HEK293 (cell line): ENCODE measurements around the gene METTL16.

ENCODE experiments used
- CTCF ChIA-PET: fragments of 350-600 bp; formaldehyde crosslinking; extraction: SDS; loops from one replicate; lab custom pipeline; 2021; ENCODE audit warnings: antibody characterized with exemption; lab: Yijun Ruan, JAX
- POLR2A ChIA-PET: fragments of 300-600 bp; formaldehyde crosslinking; extraction: SDS; loops from one replicate; lab custom pipeline; 2020; ENCODE audit warnings: antibody characterized with exemption, inconsistent platforms; lab: Yijun Ruan, JAX
- H3K27ac ChIP-seq: fragments of 200-500 bp; sonication (Bioruptor generic); 2 replicates; pipeline ENCODE4 v1.5.1; 2014; ENCODE audit warnings: low read depth, low read length, control low read depth, inconsistent platforms; ENCODE audit errors: extremely low read depth
- H3K36me3 ChIP-seq, 2 experiments: fragments of 200-500 bp in 1 of 2; sonication (Bioruptor generic) in 1 of 2; 1 replicate in 1 of 2; 2 replicates in 1 of 2; pipeline ENCODE4 v1.5.1; 2014 to 2017; ENCODE audit warnings: inconsistent platforms in 2 of 2, low read length in 2 of 2; ENCODE audit not compliant: control insufficient read depth in 2 of 2, insufficient read depth in 1 of 2
- H3K4me1 ChIP-seq: fragments of 200-500 bp; sonication (Bioruptor generic); 2 replicates; pipeline ENCODE4 v1.5.1; 2014; ENCODE audit warnings: mild to moderate bottlenecking, low read length, inconsistent platforms; ENCODE audit not compliant: control insufficient read depth, insufficient read depth
- H3K4me3 ChIP-seq: 2 replicates; pipeline ENCODE4 v1.5.1; 2011; ENCODE audit warnings: low read depth, mild to moderate bottlenecking, control low read depth, low read length, moderate library complexity
- H3K9me3 ChIP-seq: fragments of 200-500 bp; sonication (Bioruptor generic); 2 replicates; pipeline ENCODE4 v1.5.1; 2014; ENCODE audit warnings: low read depth, low read length, inconsistent platforms; ENCODE audit not compliant: control insufficient read depth, insufficient read depth
- PRDM1 ChIP-seq: fragments of 450-650 bp; formaldehyde crosslinking; IDR thresholded peaks from 2 replicates; pipeline ENCODE4; 2016; ENCODE audit warnings: missing biosample characterization, missing genetic modification characterization
- TCF7L2 ChIP-seq: IDR thresholded peaks from 2 replicates; pipeline ENCODE4 v1.6.1; 2011; ENCODE audit warnings: low read depth, mild to moderate bottlenecking, inconsistent platforms, low read length, moderate library complexity, borderline replicate concordance
- YY2 ChIP-seq: fragments of 450-650 bp; formaldehyde crosslinking; IDR thresholded peaks from 2 replicates; pipeline ENCODE4 v1.5.1; 2016; ENCODE audit warnings: missing biosample characterization, missing genetic modification characterization
- ZEB2 ChIP-seq: fragments of 450-650 bp; formaldehyde crosslinking; IDR thresholded peaks from 2 replicates; pipeline ENCODE4 v1.5.1; 2016; ENCODE audit warnings: missing biosample characterization, missing genetic modification characterization
- ZNF10 ChIP-seq: fragments of 450-650 bp; formaldehyde crosslinking; IDR thresholded peaks from 2 replicates; pipeline ENCODE4 v1.5.1; 2017; ENCODE audit warnings: missing biosample characterization, missing genetic modification characterization
- ZNF26 ChIP-seq: fragments of 450-650 bp; formaldehyde crosslinking; IDR thresholded peaks from 2 replicates; pipeline ENCODE4 v1.5.1; 2016; ENCODE audit warnings: missing biosample characterization, missing genetic modification characterization
- ZNF274 ChIP-seq, 2 experiments: fragments of 200-500 bp in 1 of 2; fragments of 450-650 bp in 1 of 2; sonication (Bioruptor generic) in 1 of 2; formaldehyde crosslinking in 1 of 2; IDR thresholded peaks; 2 replicates each; pipeline versions ENCODE4 v1.5.1 to v1.6.1; 2014 to 2016; ENCODE audit warnings: borderline replicate concordance in 1 of 2, inconsistent platforms in 1 of 2, low read length in 1 of 2, missing biosample characterization in 1 of 2, missing genetic modification characterization in 1 of 2
- ZNF292 ChIP-seq: fragments of 450-650 bp; formaldehyde crosslinking; IDR thresholded peaks from 2 replicates; pipeline ENCODE4 v1.5.1; 2016; ENCODE audit warnings: low read depth, missing biosample characterization, missing genetic modification characterization, borderline replicate concordance
- ZNF311 ChIP-seq: fragments of 450-650 bp; formaldehyde crosslinking; IDR thresholded peaks from 2 replicates; pipeline ENCODE4 v1.5.1; 2017; ENCODE audit warnings: missing biosample characterization, missing genetic modification characterization, borderline replicate concordance
- ZNF366 ChIP-seq: fragments of 450-650 bp; formaldehyde crosslinking; conservative IDR thresholded peaks from 2 replicates; pipeline ENCODE4 v1.5.1; 2016; ENCODE audit warnings: missing biosample characterization, missing genetic modification characterization
- ZSCAN18 ChIP-seq: fragments of 450-650 bp; formaldehyde crosslinking; IDR thresholded peaks from 2 replicates; pipeline ENCODE4 v1.5.1; 2016; ENCODE audit warnings: missing biosample characterization, missing genetic modification characterization
- TF ChIP-seq, protein P1 (sequence below): fragments of 450-650 bp; formaldehyde crosslinking; IDR thresholded peaks from 2 replicates; pipeline ENCODE4 v1.5.1; 2016; ENCODE audit warnings: missing biosample characterization, missing genetic modification characterization
- TF ChIP-seq, protein P2 (sequence below): fragments of 450-650 bp; formaldehyde crosslinking; IDR thresholded peaks from 2 replicates; pipeline ENCODE4 v1.5.1; 2017; ENCODE audit warnings: missing biosample characterization, missing genetic modification characterization
- TF ChIP-seq, protein P3 (sequence below): fragments of 450-650 bp; formaldehyde crosslinking; IDR thresholded peaks from 2 replicates; pipeline ENCODE4 v1.5.1; 2016; ENCODE audit warnings: missing biosample characterization, missing genetic modification characterization

Gene METTL16

DNA sequence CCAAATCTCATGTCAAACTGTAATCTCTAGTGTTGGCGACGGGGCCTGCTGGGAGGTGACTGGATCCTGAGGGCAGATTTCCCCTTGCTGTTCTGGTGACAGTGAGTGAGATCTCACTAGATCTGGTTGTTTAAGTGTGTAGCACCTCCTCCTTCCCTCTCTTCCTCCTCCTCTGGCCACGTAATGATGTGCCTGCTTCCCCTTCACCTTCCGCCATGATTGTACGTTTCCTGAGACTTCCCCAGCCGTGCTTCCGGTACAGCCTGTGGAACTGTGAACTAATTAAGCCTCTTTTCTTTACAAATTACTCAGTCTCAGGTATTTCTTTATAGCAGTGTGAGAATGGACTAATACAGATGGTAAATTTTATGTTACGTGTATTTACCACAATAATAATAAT is 49.2 kb downstream of the METTL16 start:
- POLR2A ChIA-PET, result no interaction called here
- Histone ChIP-seq H3K4me3 (no peak overlapping the region), H3K4me1 (peaks cover 13% of the 10 kb centered on the region), H3K36me3 (peaks cover 42 to 48% of the 10 kb centered on the region in 2 experiments), H3K27ac (no peak overlapping the region), H3K9me3 (no peaks in the 10 kb centered on the region)
- TF ChIP-seq ZNF274 (IDR thresholded peaks at IDR 0.05; ENCODE audit: low read length), result no peak
- no peak for TF ChIP-seq ZNF274 (tag by site-specific recombination; IDR thresholded peaks at IDR 0.05; ENCODE audit: borderline replicate concordance)
- TF ChIP-seq ZNF10 (tag by site-specific recombination), result no peak
- no peak for TF ChIP-seq ZNF366 (tag by site-specific recombination)
- no peak for TF ChIP-seq ZNF26 (tag by site-specific recombination)
- TF ChIP-seq ZSCAN18 (tag by site-specific recombination), result no peak
- TF ChIP-seq PRDM1 (tag by site-specific recombination), result no peak
- TF ChIP-seq ZNF311 (tag by site-specific recombination), result no peak
- TF ChIP-seq ZNF292, result no peak
- CTCF ChIA-PET, result interaction anchor here (0.8 to 1.0 kb wide), 2 partner anchors 46 to 245 kb away, joined by 3 to 4 read pairs; no protein-coding TSS in a partner anchor

DNA sequence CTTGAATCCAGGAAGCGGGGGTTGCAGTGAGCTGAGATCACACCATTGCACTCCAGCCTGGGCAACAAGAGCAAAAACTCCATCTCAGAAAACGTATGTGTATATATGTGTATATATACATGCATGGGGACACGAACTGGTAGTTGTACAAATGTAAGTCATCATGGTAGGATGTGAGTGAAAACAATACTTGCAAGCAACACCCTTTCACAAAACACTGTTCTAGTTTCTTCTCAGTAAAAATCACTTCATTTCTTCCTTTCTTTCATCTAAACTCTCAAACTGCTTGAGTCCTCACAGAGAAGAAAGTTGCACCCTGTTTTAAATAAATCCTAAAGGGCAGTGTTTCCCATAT is 51.8 kb downstream of the METTL16 start:
- TF ChIP-seq, protein P1, sequence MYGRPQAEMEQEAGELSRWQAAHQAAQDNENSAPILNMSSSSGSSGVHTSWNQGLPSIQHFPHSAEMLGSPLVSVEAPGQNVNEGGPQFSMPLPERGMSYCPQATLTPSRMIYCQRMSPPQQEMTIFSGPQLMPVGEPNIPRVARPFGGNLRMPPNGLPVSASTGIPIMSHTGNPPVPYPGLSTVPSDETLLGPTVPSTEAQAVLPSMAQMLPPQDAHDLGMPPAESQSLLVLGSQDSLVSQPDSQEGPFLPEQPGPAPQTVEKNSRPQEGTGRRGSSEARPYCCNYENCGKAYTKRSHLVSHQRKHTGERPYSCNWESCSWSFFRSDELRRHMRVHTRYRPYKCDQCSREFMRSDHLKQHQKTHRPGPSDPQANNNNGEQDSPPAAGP (tag by site-specific recombination), result no peak
- TF ChIP-seq YY2 (tag by site-specific recombination), result no peak
- 0 out of 2 replicates have a peak, but pooled peaks have one; percentile 9 for TF ChIP-seq ZEB2 (tag by site-specific recombination)
- TF ChIP-seq, protein P2, sequence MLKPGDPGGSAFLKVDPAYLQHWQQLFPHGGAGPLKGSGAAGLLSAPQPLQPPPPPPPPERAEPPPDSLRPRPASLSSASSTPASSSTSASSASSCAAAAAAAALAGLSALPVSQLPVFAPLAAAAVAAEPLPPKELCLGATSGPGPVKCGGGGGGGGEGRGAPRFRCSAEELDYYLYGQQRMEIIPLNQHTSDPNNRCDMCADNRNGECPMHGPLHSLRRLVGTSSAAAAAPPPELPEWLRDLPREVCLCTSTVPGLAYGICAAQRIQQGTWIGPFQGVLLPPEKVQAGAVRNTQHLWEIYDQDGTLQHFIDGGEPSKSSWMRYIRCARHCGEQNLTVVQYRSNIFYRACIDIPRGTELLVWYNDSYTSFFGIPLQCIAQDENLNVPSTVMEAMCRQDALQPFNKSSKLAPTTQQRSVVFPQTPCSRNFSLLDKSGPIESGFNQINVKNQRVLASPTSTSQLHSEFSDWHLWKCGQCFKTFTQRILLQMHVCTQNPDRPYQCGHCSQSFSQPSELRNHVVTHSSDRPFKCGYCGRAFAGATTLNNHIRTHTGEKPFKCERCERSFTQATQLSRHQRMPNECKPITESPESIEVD (tag by site-specific recombination), result no peak
- TF ChIP-seq, protein P3, sequence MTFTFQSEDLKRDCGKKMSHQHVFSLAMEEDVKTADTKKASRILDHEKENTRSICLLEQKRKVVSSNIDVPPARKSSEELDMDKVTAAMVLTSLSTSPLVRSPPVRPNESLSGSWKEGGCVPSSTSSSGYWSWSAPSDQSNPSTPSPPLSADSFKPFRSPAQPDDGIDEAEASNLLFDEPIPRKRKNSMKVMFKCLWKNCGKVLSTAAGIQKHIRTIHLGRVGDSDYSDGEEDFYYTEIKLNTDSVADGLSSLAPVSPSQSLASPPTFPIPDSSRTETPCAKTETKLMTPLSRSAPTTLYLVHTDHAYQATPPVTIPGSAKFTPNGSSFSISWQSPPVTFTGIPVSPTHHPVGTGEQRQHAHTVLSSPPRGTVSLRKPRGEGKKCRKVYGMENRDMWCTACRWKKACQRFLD (tag by site-specific recombination), result no peak
- TF ChIP-seq TCF7L2, result 0 out of 2 replicates have a peak, but pooled peaks have one; percentile 30
- no peaks in the 10 kb centered on the region for H3K9me3 ChIP-seq
- peak overlapping the region; percentile 61; the same call in 1 of the 2 replicates for H3K27ac ChIP-seq
- H3K4me3 ChIP-seq, result no peak overlapping the region
- peaks cover 13% of the 10 kb centered on the region for H3K4me1 ChIP-seq
- CTCF ChIA-PET, result interaction anchor here (0.6 to 2.7 kb wide), 4 partner anchors 44 to 133 kb away, joined by 3 to 8 read pairs (median 6); partner anchors contain the start of gene PAFAH1B1
- H3K36me3 ChIP-seq, result peaks cover 38 to 51% of the 10 kb centered on the region in 2 experiments
- POLR2A ChIA-PET, result interaction anchor here (0.9 to 1.1 kb wide), 2 partner anchors 11 to 97 kb away, joined by 3 read pairs; no protein-coding TSS in a partner anchor
